GM19455 (cell line): Measurements from ENCODE around the gene IL5.

ENCODE experiments used
- ATAC-seq: cut with Tn5 transposase; IDR thresholded peaks from one replicate; pipeline ENCODE4 v1.9.1; 2021; ENCODE audit not compliant: unreplicated experiment

IL5 gene

GRCh38 chr5:132499440-132500243 lies 43.7 kb downstream of the IL5 start:
- ATAC-seq: no peak

GRCh38 chr5:132498686-132499271 lies 44.5 kb downstream of the IL5 start:
- ATAC-seq: no peak

GRCh38 chr5:132498152-132498551 lies 45.2 kb downstream of the IL5 start:
- ATAC-seq: no peak

GRCh38 chr5:132497488-132497997 lies 45.8 kb downstream of the IL5 start:
- ATAC-seq: no peak

- peak; percentile 57 for ATAC-seq
Measured at GRCh38 chr5:132496631-132497487, 46.5 kb downstream of the IL5 start.

GRCh38 chr5:132496191-132496630 lies 47.1 kb downstream of the IL5 start:
- peak; percentile 49 for ATAC-seq

GRCh38 chr5:132495667-132496190 lies 47.6 kb downstream of the IL5 start:
- ATAC-seq: peak; percentile 24

- ATAC-seq: no peak
Measured at GRCh38 chr5:132493821-132494220, 49.5 kb downstream of the IL5 start.

- ATAC-seq: no peak
Measured at GRCh38 chr5:132493241-132493640, 50.1 kb downstream of the IL5 start.

- no peak for ATAC-seq
Measured at GRCh38 chr5:132492386-132493125, 50.8 kb downstream of the IL5 start.
